Uterus (tissue), 4 donors: ENCODE results near the gene ZBTB47. TPM values are rescaled to one million over a fixed set of nuclear protein-coding genes. Genes with fewer than 3 reads are reported as not detected.

Experiments used
- DNase-seq, 2 donors: peaks; one replicate each; pipeline ENCODE4 v3.0.0-alpha.2; 2019 to 2020
- H3K27ac ChIP-seq, 2 donors: fragments of 200-600 bp; sonication (generic); 1 replicate in 1 of 2; 2 replicates in 1 of 2; pipeline ENCODE4 v1.5.1; 2016 to 2018
- H3K27me3 ChIP-seq, 2 donors: fragments of 200-600 bp; sonication (generic); one replicate each; pipeline ENCODE4 v1.5.1; 2018 to 2019; ENCODE audit warnings: control low read depth in 1 of 2
- H3K36me3 ChIP-seq, 2 donors: fragments of 200-600 bp; sonication (generic); one replicate each; pipeline ENCODE4 v1.5.1; 2019; ENCODE audit warnings: control low read depth in 1 of 2
- H3K4me1 ChIP-seq, 2 donors: fragments of 200-600 bp; sonication (generic); one replicate each; pipeline ENCODE4 v1.5.1; 2018 to 2019; ENCODE audit warnings: control low read depth in 1 of 2
- H3K4me3 ChIP-seq, 2 donors: fragments of 200-600 bp; sonication (generic); 1 replicate in 1 of 2; 2 replicates in 1 of 2; pipeline ENCODE4 v1.5.1; 2018 to 2019; ENCODE audit warnings: mild to moderate bottlenecking in 1 of 2
- H3K9me3 ChIP-seq, 2 donors: fragments of 200-600 bp; sonication (generic); one replicate each; pipeline ENCODE4 v1.5.1; 2019; ENCODE audit warnings: control low read depth in 1 of 2
- POLR2A ChIP-seq, 2 donors: fragments of 450-650 bp; IDR thresholded peaks; one replicate each; pipeline ENCODE4 v1.6.1; 2016; ENCODE audit warnings: antibody characterized with exemption in 2 of 2, mild to moderate bottlenecking in 1 of 2, moderate library complexity in 1 of 2
- intact Hi-C: fragments of 100-400 bp; cut with DNase I; formaldehyde crosslinking; loops from one replicate; pipeline ENCODE4 v1.15.1; 2023; ENCODE audit warnings: low total_unique reads
- total RNA-seq, 4 donors: library from RNA; depleted of rRNA in 3 of 4; stranded (reverse); fragments of >200 nt in 3 of 4; gene quantifications; one replicate each; pipeline versions ENCODE4 v1.1.0 to v1.2.4, GENCODE V29; 2014 to 2023
- TF ChIP-seq, protein P1 (sequence below), 4 experiments: fragments of 200-600 bp in 2 of 4; fragments of 450-650 bp in 2 of 4; sonication (generic) in 2 of 4; IDR thresholded peaks; one replicate each; pipeline ENCODE4 v1.5.1; 2016 to 2019; ENCODE audit warnings: antibody characterized with exemption in 4 of 4, mild to moderate bottlenecking in 2 of 4, moderate library complexity in 1 of 4
- donor health status: DM: yes; HTN: yes; CAD: no.

ZBTB47 gene
- total RNA-seq, 4 donors from 2014 or later = 29.1 to 44.7 (median 32.1) TPM

DNA sequence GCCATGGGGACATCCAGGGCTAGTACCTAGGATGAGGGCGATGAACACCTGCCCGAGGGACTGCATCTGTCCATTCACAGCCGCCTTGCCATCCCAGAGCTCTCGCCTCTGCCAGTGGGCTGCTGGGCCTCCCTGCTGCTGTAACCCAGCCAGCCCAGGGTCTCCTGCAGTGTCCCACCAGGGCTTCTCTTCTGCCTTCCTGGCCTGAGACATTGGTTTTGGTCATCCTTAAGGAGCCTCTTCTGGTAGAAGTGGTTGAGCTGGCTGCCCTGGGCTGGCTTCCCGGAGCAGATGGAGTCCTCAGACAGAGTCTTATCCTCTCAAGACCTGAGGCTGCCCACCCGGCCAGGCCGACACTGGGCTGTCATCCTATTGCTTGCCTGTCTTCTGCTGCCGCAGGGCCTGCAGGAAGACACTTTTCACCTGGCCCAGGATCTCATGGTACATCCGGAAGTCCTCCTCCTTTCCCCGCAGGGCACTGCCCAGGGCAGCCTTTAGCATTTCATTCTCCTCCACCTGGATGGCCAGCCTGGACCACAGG is 55.2 kb downstream of the ZBTB47 start:
- peak in 1 of 2 donors; percentile 9 for DNase-seq
- no peaks in the 10 kb centered on the region for H3K9me3 ChIP-seq
- intact Hi-C loops = no loop called here
- TF ChIP-seq, protein P1, sequence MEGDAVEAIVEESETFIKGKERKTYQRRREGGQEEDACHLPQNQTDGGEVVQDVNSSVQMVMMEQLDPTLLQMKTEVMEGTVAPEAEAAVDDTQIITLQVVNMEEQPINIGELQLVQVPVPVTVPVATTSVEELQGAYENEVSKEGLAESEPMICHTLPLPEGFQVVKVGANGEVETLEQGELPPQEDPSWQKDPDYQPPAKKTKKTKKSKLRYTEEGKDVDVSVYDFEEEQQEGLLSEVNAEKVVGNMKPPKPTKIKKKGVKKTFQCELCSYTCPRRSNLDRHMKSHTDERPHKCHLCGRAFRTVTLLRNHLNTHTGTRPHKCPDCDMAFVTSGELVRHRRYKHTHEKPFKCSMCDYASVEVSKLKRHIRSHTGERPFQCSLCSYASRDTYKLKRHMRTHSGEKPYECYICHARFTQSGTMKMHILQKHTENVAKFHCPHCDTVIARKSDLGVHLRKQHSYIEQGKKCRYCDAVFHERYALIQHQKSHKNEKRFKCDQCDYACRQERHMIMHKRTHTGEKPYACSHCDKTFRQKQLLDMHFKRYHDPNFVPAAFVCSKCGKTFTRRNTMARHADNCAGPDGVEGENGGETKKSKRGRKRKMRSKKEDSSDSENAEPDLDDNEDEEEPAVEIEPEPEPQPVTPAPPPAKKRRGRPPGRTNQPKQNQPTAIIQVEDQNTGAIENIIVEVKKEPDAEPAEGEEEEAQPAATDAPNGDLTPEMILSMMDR (IDR thresholded peaks at IDR 0.05) = no peak
- no peak for TF ChIP-seq POLR2A (IDR thresholded peaks at IDR 0.05)
- no peaks in the 10 kb centered on the region for H3K27me3 ChIP-seq
- H3K36me3 ChIP-seq = no peaks in the 10 kb centered on the region
- no peak overlapping the region for H3K4me3 ChIP-seq
- no peak overlapping the region for H3K27ac ChIP-seq
- no peaks in the 10 kb centered on the region for H3K4me1 ChIP-seq

DNA sequence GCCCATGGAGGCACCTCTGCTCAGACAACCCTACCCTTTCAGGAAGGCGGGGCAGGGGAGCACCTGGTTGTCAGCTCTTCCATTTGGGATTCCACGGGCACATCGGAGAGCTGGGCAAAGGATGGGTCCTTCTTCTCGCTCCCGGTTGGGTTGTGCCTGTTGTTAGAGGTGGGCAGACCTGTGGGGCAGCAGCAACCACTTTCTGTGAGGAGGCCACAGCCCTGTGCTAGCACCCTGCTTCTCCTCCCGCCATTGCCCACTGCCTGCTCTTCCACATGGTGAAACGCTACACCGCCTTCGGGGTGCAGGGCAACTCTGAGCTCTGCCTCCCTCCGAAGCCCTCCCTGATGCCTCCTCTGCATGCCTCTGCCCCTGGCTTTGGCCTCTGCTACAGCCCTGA is 56.1 kb downstream of the ZBTB47 start:
- intact Hi-C loops = no loop called here
- no peak overlapping the region for H3K4me3 ChIP-seq
- TF ChIP-seq POLR2A (IDR thresholded peaks at IDR 0.05) = no peak
- TF ChIP-seq, protein P1 (IDR thresholded peaks at IDR 0.05) = no peak
- H3K27ac ChIP-seq = no peak overlapping the region
- no peaks in the 10 kb centered on the region for H3K4me1 ChIP-seq
- H3K36me3 ChIP-seq = no peaks in the 10 kb centered on the region
- no peaks in the 10 kb centered on the region for H3K27me3 ChIP-seq
- DNase-seq = peak in 1 of 2 donors; percentile 5
- no peaks in the 10 kb centered on the region for H3K9me3 ChIP-seq

DNA sequence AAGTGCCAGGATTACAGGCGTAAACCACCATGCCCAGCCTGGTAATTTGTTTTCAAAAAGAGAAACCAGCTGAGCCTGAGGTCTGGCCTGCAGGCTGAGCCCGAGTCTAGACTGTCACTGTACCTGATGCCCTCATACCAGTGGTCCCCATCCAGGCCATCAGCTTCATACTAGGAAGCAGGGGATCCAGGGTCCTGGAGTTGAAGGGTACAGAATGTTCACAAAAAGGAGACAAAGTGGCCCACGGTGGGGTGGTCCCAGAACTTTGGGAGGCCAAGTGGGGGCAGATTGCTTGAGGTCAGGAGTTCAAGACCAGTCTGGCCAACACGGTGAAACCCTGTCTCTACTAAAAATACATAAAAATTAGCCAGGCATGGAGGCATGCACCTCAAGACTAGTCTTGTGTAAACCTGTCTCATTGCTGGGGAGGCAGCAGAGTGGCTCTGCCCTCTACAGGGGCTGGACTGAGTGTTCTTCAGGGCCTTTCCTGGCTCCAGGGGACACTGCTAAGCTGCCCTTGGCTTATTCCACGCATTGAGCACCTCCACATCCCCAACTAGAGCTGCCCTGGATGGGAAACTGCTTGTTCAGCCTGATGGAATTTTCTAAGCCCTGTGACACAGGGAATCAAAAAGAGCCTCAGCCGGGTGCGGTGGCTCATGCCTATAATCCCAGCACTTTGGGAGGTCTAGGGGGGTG is 57.0 kb downstream of the ZBTB47 start:
- intact Hi-C loops = no loop called here
- DNase-seq = no peak
- Histone ChIP-seq H3K4me1 (no peaks in the 10 kb centered on the region), H3K4me3 (no peak overlapping the region), H3K9me3 (no peaks in the 10 kb centered on the region), H3K27me3 (no peaks in the 10 kb centered on the region), H3K27ac (no peak overlapping the region), H3K36me3 (no peaks in the 10 kb centered on the region)
- TF ChIP-seq, protein P1 (IDR thresholded peaks at IDR 0.05) = no peak
- TF ChIP-seq POLR2A (IDR thresholded peaks at IDR 0.05) = no peak

DNA sequence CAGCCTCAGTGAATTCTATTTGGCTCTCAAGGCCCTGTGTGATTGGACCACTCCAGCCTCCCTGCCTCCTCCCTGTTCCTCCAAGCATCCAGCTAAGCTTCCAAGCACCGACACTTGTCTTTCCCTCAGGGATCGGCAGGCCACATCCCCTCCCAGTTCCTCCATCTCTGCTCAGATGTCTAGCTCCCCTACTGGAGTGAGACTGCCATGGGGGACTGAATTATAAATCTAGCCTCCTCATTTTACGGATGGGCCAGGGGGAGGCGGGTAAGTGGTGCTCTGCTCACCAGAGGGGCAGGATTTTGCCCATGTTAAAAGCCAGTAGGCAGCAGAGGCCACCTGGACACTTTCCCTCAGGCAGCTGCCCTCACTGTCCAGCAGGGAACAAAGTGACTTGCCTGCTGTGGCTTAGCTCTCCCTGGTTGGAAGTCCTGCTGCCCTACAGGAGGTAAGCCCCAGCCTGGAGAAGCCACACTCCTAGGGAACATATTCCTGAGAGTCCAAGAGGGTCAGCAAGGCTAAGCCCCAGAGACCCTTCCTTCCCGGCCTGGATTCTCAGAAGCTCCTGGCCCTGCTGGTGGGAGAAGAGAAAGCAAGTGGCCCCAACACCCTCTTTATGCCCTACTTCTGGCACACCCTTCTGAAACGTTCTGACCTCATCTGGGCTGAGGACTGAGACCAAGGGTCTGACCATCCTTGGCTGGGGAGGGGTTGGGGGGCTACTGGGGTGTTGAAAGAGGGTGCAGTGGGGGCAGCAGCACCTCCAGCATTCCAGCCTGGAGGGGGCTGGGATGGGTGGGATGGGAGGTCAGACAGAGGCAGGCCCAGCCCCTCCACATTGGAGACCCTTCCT is 58.2 kb downstream of the ZBTB47 start:
- H3K9me3 ChIP-seq = no peaks in the 10 kb centered on the region
- H3K4me3 ChIP-seq = no peak overlapping the region
- no peaks in the 10 kb centered on the region for H3K27me3 ChIP-seq
- peak in 1 of 2 donors; percentile 9 for DNase-seq
- H3K27ac ChIP-seq = no peak overlapping the region
- no peaks in the 10 kb centered on the region for H3K36me3 ChIP-seq
- no peaks in the 10 kb centered on the region for H3K4me1 ChIP-seq
- intact Hi-C loops = no loop called here
- TF ChIP-seq, protein P1 (IDR thresholded peaks at IDR 0.05) = no peak
- TF ChIP-seq POLR2A (IDR thresholded peaks at IDR 0.05) = no peak

DNA sequence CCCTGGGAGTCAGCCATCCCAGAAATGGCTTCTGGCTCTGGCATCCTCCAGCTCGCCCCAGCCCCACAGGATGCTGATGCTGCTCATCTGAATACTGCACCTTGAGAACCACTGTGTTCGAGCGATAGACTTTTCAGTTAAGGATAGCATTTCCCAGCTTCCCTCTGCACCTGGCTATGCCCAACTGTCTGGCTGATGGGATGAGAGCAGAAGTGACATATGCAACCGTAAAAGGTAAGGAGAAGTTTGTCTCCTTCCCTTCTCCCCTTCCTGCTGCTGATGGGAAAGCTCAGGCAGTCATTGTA is 58.8 kb downstream of the ZBTB47 start:
- no peak overlapping the region for H3K27ac ChIP-seq
- DNase-seq = peak in 1 of 2 donors; percentile 0
- H3K36me3 ChIP-seq = no peaks in the 10 kb centered on the region
- TF ChIP-seq, protein P1 (IDR thresholded peaks at IDR 0.05) = no peak
- no peak for TF ChIP-seq POLR2A (IDR thresholded peaks at IDR 0.05)
- H3K4me3 ChIP-seq = no peak overlapping the region
- intact Hi-C loops = no loop called here
- no peaks in the 10 kb centered on the region for H3K4me1 ChIP-seq
- H3K27me3 ChIP-seq = no peaks in the 10 kb centered on the region
- no peaks in the 10 kb centered on the region for H3K9me3 ChIP-seq
